ENCODE measurements around the gene ACCSL.

Gene ACCSL

DNA sequence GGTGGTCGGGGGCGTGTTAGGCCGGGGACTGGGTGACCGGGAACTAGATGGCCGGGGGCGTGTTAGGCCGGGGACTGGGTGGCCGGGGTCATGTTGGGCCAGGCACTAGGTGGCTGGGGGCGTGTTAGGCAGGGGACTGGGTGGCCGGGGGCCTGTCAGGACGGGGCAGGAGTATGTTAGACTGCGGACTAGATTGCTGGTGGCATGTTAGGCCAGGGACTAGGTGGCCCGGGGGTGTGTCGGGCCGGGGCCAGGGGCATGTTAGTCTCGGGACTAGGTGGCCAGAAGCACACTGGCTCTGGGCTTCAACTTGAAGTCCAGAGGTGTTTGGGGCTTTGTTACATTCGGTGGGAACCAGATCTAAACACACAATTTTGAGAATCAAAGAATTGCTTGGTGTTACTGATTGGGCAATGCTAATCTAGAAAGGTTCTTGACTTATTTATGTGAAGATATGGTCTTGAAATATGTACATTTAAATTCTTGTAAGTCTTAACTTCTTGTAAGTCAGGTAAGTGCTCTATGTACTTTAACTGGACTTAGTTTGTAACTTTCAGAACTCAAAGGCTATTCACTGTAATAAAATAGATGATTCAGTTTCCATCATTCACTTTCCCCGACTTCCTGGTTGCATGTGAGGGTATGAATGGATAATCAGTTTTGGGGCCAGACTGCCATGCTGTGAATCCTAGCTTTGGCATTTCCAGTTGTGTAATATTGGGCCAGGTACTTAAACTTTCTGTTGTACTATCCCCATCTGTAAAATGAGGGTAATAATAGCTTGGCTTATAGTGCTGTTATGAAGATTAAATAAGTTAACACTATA, 48.8 kb downstream of the ACCSL start:
- DNase-seq (ENCODE audit: low spot score): peak; percentile 39

DNA sequence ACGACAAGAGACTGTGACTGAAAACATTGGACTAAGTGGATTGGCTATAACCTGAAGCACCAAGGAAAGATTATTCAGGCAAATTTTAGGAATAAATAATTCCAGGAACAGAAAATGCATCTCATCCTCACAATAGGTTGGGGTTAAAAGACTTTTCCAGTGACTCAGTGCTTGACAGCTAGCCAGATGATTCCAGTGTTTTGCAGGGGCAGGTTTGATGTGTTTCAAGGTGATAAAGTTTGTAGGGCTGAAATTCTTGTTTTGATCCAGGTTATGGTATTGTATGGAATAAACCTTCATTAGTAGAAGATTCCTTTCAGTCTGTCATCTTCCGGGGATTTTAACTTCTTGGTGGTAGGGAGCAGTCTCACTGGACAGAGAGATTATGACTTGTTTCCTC, 50.0 kb downstream of the ACCSL start:
- DNase-seq (ENCODE audit: low spot score): no peak

DNA sequence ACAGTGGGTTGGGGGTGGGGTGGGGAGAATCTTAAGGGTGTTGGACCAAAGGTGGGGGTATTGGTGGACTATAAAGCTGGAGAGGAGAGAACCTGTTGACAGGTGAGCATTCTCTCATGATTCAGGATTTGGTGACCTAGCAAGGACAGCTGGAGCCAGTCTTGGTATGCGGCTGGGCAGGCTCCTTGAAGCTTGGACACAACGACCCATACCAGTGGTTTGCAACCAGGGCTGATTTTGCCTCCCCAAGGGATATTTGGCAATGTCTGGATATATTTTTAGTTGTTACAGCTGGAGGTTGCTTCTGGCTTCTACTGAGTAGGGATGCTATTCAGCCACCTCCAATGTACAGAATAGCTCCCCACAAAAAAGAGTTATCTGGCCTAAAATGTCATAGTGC, 53.3 kb downstream of the ACCSL start:
- DNase-seq (ENCODE audit: low spot score): no peak

DNA sequence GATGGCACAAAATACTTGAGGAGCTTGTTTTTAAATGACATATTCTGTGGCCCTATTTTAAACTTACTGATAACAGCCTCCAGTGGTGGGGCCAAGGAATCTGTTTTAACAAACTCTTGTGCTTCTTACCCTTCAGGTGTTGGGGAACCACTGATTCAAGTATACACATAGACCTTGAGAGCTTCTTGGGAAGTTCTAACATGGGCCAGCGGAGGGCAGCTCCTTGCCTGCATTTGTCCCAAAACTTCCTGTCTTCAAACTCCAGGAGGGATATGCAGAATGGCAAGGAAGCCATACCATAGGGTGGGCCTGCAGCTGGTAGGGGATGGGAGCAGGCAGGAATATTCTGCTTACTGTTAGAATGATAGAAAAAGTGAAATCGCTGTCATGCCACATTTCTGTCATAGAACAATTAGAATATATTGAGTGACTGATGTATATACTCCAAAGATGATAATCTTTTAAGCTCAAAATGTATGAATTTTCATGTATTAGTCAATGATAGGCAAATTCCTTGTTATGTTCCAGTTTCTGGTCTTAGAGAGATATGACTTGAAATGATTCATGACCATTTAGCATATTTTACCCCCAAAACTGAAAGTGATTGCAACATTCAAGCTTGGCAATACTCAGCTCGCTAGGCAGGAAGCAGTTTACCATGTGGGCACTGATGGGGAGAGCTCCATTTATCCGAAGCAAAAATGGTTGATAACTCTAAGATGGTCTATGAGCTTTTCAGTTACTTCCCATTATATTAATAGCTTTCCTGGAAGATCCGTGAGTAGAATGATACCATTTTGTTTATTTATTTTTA, 56.9 kb downstream of the ACCSL start:
- DNase-seq (ENCODE audit: low spot score): no peak

DNA sequence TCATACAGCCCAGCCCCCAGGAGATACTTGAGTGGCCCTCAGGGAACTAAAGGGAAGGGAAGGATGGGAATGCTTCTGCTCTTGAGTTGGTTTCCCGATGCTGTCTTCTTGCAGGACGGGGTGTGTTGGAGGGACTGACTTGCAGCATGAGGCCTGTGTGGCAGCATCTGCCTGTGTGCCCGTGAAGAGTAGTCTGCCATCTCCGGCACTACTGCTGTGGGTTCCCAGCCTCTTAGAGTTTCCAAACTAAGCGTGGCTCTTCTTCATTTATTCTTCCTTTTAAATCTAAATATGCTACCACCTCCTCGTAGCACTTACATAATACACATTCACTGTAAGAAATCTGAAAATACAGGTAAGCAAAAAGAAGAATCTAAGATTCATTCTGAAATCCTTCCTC, 60.5 kb downstream of the ACCSL start:
- DNase-seq (ENCODE audit: low spot score): no peak
